ENCODE measurements around the gene PRKAR1B. TPM values are rescaled to one million over a fixed set of nuclear protein-coding genes. Genes with fewer than 3 reads are reported as not detected.

Gene PRKAR1B
- total RNA-seq, 1 experiment from 2014 or later: 62.0 TPM

- DNase-seq (ENCODE audit: low read depth, low spot score) (no peak), ATAC-seq (no peak)
- no TSS peak for BruUV-seq (replicated peaks)
- H3K36me3 ChIP-seq (ENCODE audit: control insufficient read depth, insufficient read depth, low read length): no peaks in the 10 kb centered on the region
- ChIA-PET POLR2A (no interaction called here), CTCF (no interaction called here)
- intact Hi-C loops (cut with micrococcal nuclease; ENCODE audit: unreplicated experiment) (no loop called here), in situ Hi-C loops (cut with HindIII; ENCODE audit: low pct_unique_long_range_greater_than_20kb, low sequenced_read_pairs) (no loop called here)
- H3K27ac ChIP-seq (ENCODE audit: low read length): no peak overlapping the region
- H3K4me1 ChIP-seq (ENCODE audit: control insufficient read depth, insufficient read depth, low read length): no peaks in the 10 kb centered on the region; the same call in 1 of the 2 replicates
- TF ChIP-seq POLR2AphosphoS5 (IDR thresholded peaks at IDR 0.05; ENCODE audit: low read depth, low read length) (no peak), TCF7L2 (IDR thresholded peaks at IDR 0.05; ENCODE audit: low read depth, low read length) (no peak), REST (IDR thresholded peaks at IDR 0.05; ENCODE audit: insufficient read depth in 1 of 2, low read depth in 2 of 2, low read length in 1 of 2) (no peak), SIN3A (IDR thresholded peaks at IDR 0.05; ENCODE audit: borderline replicate concordance, insufficient read depth, low read depth, low read length) (no peak)
- no peaks in the 10 kb centered on the region for H3K27me3 ChIP-seq (ENCODE audit: control insufficient read depth, insufficient read depth, low read length)
- H3K9me3 ChIP-seq (ENCODE audit: control insufficient read depth, insufficient read depth, low read depth, low read length): peaks cover 2% of the 10 kb centered on the region; the same call in 1 of the 2 replicates
- no peak overlapping the region for H3K4me3 ChIP-seq (ENCODE audit: low read depth in 2 of 2, low read length in 2 of 2)
Measured at GRCh38 chr7:739455-739982, 12.4 kb upstream of the PRKAR1B start.

- DNase-seq (ENCODE audit: low read depth, low spot score): no peak
- intact Hi-C loops (cut with micrococcal nuclease; ENCODE audit: unreplicated experiment): no loop called here
- Histone ChIP-seq H3K27me3 (ENCODE audit: control insufficient read depth, insufficient read depth, low read length) (no peaks in the 10 kb centered on the region), H3K27ac (ENCODE audit: low read length) (no peak overlapping the region), H3K4me1 (ENCODE audit: control insufficient read depth, insufficient read depth, low read length) (no peaks in the 10 kb centered on the region; the same call in 1 of the 2 replicates), H3K9me3 (ENCODE audit: control insufficient read depth, insufficient read depth, low read depth, low read length) (peaks cover 9% of the 10 kb centered on the region; the same call in 1 of the 2 replicates), H3K4me3 (ENCODE audit: low read depth in 2 of 2, low read length in 2 of 2) (no peak overlapping the region), H3K36me3 (ENCODE audit: control insufficient read depth, insufficient read depth, low read length) (no peaks in the 10 kb centered on the region)
- CTCF ChIA-PET: no interaction called here
- no TSS peak for BruUV-seq (replicated peaks)
- POLR2A ChIA-PET: no interaction called here
- in situ Hi-C loops (cut with HindIII; ENCODE audit: low pct_unique_long_range_greater_than_20kb, low sequenced_read_pairs): no loop called here
- TF ChIP-seq TCF7L2 (IDR thresholded peaks at IDR 0.05; ENCODE audit: low read depth, low read length) (no peak), CTCF (IDR thresholded peaks at IDR 0.05) (no peak)
- no peak for ATAC-seq
Measured at GRCh38 chr7:738723-739454, 11.8 kb upstream of the PRKAR1B start.

GRCh38 chr7:738241-738640 lies 11.2 kb upstream of the PRKAR1B start:
- in situ Hi-C loops (cut with HindIII; ENCODE audit: low pct_unique_long_range_greater_than_20kb, low sequenced_read_pairs) (no loop called here), intact Hi-C loops (cut with micrococcal nuclease; ENCODE audit: unreplicated experiment) (no loop called here)
- no TSS peak for BruUV-seq (replicated peaks)
- no peak for TF ChIP-seq POLR2AphosphoS5 (IDR thresholded peaks at IDR 0.05; ENCODE audit: low read depth, low read length)
- no peak for TF ChIP-seq CTCF (IDR thresholded peaks at IDR 0.05)
- TF ChIP-seq TCF7L2 (IDR thresholded peaks at IDR 0.05; ENCODE audit: low read depth, low read length): no peak
- no peak for TF ChIP-seq REST (IDR thresholded peaks at IDR 0.05; ENCODE audit: insufficient read depth in 1 of 2, low read depth in 2 of 2, low read length in 1 of 2)
- TF ChIP-seq SIN3A (IDR thresholded peaks at IDR 0.05; ENCODE audit: borderline replicate concordance, insufficient read depth, low read depth, low read length): no peak
- Histone ChIP-seq H3K4me3 (ENCODE audit: low read depth in 2 of 2, low read length in 2 of 2) (no peak overlapping the region), H3K27ac (ENCODE audit: low read length) (no peak overlapping the region), H3K4me1 (ENCODE audit: control insufficient read depth, insufficient read depth, low read length) (no peaks in the 10 kb centered on the region; the same call in 1 of the 2 replicates), H3K27me3 (ENCODE audit: control insufficient read depth, insufficient read depth, low read length) (no peaks in the 10 kb centered on the region), H3K36me3 (ENCODE audit: control insufficient read depth, insufficient read depth, low read length) (no peaks in the 10 kb centered on the region), H3K9me3 (ENCODE audit: control insufficient read depth, insufficient read depth, low read depth, low read length) (peaks cover 11% of the 10 kb centered on the region; the same call in 1 of the 2 replicates)
- CTCF ChIA-PET: no interaction called here
- POLR2A ChIA-PET: no interaction called here
- ATAC-seq (no peak), DNase-seq (ENCODE audit: low read depth, low spot score) (no peak)
